NCI-H2171 treated with DMSO at 0.1 percent for 48 hours (cell line): ENCODE measurements around the gene KRT222.

Experiments used
- DNase-seq: peaks from one replicate; lab custom pipeline; 2025; lab: John Stamatoyannopoulos, UW

Gene KRT222

DNA sequence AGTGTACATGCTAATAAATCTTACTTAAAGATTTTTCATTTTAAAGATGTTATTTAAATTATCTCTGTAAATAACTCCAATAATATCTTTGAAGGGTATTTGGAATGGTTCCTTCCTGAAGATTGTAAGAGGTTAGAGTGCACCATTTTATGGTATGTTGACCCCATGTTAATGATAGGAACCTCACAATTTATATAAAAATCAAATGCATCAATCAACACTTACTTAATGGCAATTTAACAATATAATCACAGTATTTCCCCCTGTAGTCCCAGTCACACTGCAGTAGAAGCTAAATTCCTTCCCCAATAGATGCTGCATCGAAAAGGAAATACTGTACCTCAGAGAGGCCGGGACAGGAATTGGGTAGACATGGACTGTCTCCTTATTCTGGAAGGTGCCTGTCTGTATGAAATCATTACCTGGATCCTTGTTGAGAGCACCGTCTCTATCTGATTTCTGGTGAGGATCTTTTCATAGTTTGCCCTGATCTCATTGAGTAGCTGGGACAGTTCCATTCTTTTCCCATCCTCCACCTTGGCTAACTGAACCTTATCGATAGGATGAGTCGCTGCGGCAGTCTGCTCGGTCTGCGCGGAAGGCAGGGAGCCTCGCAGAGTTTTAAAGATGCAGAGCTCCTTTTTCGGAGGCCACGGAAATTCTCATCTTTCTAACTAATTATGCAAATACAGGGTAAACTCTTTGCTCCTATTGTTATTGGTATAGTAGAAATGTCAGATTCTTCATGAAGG, at the start of gene KRT222:
Gene KRT222 (minus strand): TSS at position 596 of the 752 bp plus-strand sequence. CDS start 78 bp downstream, at position 518.
- DNase-seq: no peak

DNA sequence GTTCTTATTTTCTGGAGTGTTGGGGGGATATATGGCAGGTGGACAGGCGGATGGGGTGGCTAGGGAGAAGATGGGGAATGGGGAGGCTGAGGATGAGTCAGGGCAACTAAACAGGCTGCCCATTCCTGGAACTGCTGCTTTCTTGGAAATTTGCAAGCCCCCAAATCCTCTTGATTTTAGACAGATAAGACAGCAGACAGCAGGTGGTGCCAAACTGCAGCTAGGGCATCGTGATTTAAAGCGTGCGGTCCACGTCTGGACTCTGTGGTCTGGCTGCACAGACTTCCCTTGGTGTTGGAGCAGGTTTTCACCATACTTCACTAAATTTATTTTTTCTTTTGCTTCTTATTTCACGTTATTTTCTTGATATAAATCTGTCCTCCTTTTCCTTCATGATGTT, 49.5 kb upstream of the KRT222 start:
- no peak for DNase-seq

- DNase-seq: no peak
Measured at GRCh38 chr17:40707745-40708144, 42.8 kb upstream of the KRT222 start.

DNA sequence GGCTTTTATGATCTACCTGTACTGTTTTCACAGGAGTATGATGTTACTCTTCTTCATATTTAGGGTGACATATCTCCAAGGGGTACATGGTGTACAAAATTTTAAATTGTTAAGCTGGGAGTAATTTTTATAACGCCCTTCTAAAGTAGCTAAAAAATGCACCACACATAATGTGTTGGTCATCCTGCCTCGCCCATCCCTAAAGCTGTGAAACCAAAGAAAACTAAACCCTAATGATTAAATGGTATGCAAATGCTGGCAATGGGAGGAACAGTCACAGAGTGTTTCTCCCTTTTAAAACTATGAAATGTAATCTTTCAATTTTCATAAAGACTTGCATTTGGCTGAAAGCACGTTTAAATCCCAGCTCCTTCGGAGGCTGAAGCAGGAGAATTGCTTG, 40.6 kb upstream of the KRT222 start:
- DNase-seq: no peak

DNA sequence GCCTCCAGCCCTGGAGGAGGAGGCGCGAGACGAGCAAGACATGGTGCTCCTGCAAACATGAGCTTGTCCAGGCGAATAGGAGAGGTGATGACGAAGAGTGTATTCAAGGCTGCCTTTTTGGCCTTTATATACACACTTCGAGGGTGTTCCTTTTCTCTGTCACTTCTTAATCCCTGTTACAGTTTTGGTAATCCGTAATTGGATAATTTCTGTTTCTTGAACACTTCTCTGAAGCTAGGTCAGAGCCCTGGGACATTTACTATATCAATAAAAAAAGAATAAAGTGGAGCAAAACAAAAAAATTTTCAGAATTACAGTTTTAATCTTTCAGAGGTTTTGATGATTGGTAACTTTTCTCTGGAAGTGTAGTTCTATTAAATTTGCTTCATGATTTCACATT, 38.7 kb upstream of the KRT222 start, which contains the start of gene KRT24:
Gene KRT24 (minus strand): TSS at position 101 of the 400 bp plus-strand sequence. CDS start 59 bp downstream, at position 42.
- DNase-seq: no peak

DNA sequence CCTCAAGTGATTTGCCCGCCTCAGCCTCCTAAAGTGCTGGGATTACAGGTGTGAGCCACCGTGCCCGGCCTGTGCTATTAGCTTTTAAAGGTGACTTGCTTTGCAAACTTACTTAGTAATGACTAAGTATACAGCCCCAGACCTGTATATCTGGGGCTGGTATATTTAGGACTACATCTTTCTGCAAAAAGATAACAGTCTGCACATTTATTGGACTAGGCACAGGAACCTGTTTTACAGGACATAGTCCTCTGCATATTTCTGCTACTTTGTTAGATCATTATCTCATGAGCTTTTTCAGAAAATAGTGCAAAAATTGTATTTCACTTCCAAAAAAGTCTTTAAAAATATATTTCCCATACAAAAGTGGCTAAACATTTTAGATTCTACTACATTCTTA, 37.3 kb upstream of the KRT222 start:
- DNase-seq: no peak

GRCh38 chr17:40699853-40700252, 34.9 kb upstream of the KRT222 start:
- no peak for DNase-seq

DNA sequence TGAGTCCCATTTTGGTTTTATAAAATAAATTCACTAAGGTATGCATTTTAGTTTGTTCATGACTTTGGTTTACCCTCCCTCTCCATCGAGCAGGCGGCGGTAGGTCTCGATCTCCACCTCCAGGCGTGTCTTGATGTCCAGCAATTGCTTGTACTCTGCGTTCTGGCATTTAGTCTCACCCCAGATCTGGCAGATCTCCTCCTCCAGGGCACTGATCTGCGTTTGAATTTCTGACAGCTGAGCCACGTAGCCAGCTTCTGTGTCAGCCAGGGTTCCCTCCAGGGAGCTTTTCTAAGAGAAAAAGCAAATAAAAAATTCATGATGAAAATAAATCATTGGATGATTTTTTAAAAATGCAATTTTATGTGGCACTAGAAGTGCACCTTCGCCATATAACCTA, 34.4 kb upstream of the KRT222 start:
- no peak for DNase-seq

GRCh38 chr17:40697297-40697696, 32.3 kb upstream of the KRT222 start:
- DNase-seq: no peak

GRCh38 chr17:40696651-40697072, 31.7 kb upstream of the KRT222 start:
- DNase-seq: no peak

GRCh38 chr17:40695874-40696472, 31.0 kb upstream of the KRT222 start:
- DNase-seq: no peak

DNA sequence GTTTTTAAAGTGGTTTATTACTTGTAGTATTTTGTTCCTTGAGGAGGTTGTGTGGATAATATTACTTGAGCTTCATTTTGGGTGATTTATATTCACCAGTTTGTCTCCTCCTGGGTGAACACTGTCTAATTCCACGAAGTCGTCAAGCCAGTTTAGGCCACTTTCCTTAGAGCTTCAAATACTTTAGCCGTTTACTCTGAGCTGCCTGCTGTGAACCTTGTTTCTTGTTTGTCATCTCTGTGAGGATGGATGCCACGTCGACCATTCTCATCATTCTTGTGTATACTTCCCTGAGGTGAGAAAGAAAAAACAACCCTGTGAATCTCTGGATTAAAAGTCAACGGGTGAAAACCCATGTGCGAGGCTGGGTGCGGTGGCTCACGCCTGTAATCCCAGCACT, 29.6 kb upstream of the KRT222 start:
- DNase-seq: no peak

- no peak for DNase-seq
Measured at GRCh38 chr17:40687106-40687505, 22.1 kb upstream of the KRT222 start.

DNA sequence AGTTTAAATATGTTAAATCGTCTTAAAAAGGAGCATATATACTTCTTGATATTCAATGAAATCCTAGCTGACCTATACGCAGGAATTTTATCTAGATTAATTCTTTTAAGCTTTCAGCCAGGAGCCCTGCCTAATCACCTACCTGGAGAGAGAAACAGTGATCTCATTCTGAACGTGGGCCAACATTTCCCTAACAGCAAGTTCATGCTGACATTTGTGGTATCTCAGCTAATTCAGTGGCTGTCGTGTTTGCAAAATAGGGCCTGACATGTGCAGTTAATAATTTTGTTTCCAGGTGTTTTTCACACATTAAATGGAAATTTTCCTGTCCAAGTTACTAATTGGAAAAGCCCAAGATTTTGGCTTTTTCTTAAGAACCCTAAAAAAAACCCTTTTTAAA, 21.2 kb upstream of the KRT222 start:
- DNase-seq: no peak

DNA sequence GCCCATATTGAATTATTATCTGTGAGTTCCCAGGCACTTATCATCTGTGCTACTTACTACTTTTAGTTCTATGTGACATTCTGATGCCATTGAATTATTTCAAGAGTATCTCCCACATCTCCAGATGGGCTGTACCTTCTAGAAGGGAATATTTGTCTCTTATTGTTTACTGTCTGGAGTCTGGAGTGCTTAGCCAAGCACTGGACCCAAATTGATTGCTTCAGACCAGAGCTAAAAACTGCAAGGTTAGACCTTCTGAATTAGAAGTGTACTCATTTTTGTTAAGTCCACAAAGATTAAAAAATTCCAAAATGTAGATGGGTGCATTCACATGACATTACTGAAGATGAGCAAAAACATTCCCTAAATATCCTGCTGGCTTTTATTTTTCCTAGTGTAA, 16.0 kb upstream of the KRT222 start:
- no peak for DNase-seq

DNA sequence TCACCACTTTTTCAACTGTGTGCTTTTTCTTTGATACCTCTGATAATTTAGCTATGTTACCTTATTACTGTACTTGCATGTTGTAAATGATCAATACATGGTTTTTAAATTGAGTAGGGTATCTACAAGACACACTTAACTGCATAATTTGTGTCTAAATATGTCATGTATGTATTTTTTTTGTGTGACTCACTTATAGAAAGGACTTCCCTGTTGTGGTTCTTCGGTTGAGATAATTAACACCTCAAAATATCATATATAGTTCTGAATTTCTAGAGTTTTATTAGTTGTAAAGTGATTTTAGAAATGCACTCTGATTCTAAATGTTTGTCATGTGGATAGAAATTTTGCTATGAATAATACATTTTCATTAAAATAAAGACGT, 14.5 kb upstream of the KRT222 start:
- DNase-seq: no peak

GRCh38 chr17:40678902-40679522, 14.0 kb upstream of the KRT222 start:
- DNase-seq: no peak

GRCh38 chr17:40675905-40676304, 10.9 kb upstream of the KRT222 start:
- DNase-seq: no peak

GRCh38 chr17:40672654-40673053, 7.7 kb upstream of the KRT222 start:
- no peak for DNase-seq

GRCh38 chr17:40671282-40671681, 6.3 kb upstream of the KRT222 start:
- DNase-seq: no peak

GRCh38 chr17:40666331-40666730, 1.4 kb upstream of the KRT222 start:
- no peak for DNase-seq

DNA sequence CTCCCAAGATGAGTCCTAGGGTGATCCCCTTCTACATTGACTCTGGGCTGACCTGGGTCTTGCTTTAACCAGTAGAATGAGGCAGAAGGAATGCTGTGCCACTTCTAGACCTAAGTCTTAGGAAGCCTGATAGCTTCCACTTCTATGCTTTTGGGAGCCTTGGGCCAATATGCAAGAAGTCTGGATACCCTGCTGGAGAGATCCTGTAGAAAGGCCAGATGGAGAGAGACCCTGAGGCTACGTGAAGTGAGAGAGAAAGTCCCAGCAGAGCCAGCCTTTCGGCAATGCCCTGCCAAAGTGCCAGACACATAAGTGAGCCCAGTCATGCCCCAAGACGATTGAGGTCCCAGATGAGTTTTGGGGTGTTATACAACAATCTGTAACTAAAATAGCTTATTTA, 1.7 kb downstream of the KRT222 start:
- no peak for DNase-seq

DNA sequence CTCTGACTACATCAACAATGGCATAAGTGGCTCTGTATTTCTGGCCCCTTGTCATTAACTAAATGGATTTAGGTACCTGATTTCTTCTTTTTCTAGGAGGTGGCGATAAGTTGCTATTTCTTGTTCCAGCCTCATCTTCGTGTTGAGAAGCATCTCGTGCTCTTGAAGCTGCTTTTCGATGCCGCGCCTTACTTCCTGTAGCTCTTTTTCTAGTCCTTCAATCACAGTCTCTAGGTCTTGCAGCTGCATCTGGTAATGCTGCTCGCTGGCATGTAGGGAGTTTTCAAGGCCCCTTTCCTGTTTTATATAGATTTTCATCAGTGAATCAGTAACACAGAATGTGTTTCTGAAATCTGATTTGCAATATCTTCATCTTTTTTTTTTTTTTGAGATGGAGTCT, 5.1 kb downstream of the KRT222 start:
- no peak for DNase-seq
